K562 (cell line): ENCODE measurements around the gene TMIGD3. TPM values are rescaled to one million over a fixed set of nuclear protein-coding genes. Genes with fewer than 3 reads are reported as not detected.

ENCODE experiments used
- ATAC-seq: fragments of 200-7000 bp; cut with Tn5 transposase; 3 replicates; pipeline ENCODE4 v1.9.1; 2020; ENCODE audit warnings: moderate library complexity
- BruUV-seq: library from RNA; stranded (reverse); fragments of 400-500 nt; replicated peaks from 2 replicates; lab custom pipeline; 2021; lab: Mats Ljungman, UMichigan
- CTCF ChIA-PET: fragments of 300-600 bp; formaldehyde crosslinking; extraction: SDS; loops from one replicate; lab custom pipeline; 2021; ENCODE audit warnings: low intra/inter-chr PET ratio; lab: Yijun Ruan, JAX
- POLR2A ChIA-PET: fragments of 300-600, 350-650 bp; sonication (Branson Sonifier 250); formaldehyde crosslinking; extraction: SDS; loops from one replicate; lab custom pipeline; 2021; ENCODE audit warnings: antibody characterized with exemption, inconsistent platforms; lab: Yijun Ruan, JAX
- DNase-seq, 4 experiments: peaks; one replicate each; pipeline versions ENCODE4 v3.0.0 to v3.0.0-alpha.2; 2011 to 2018; ENCODE audit warnings: low spot score in 3 of 4, mixed read lengths in 3 of 4; ENCODE audit errors: extremely low read depth in 1 of 4
- FAIRE-seq: peaks from 2 replicates; lab custom pipeline; 2011; peaks lifted over from hg19 to GRCh38; lab: Jason Lieb, UNC
- H2AFZ ChIP-seq: 2 replicates; pipeline ENCODE4 v1.6.0; 2011; ENCODE audit warnings: low read depth, low read length, control low read depth, inconsistent platforms
- H3K27ac ChIP-seq: fragments of 200-600 bp; 3 replicates; pipeline ENCODE4 v1.8.0; 2011; ENCODE audit warnings: low read depth, mild to moderate bottlenecking, control low read depth, inconsistent platforms, low read length, moderate library complexity, mixed read lengths; ENCODE audit errors: extremely low read depth
- H3K27me3 ChIP-seq, 2 experiments: fragments of 300-600 bp in 1 of 2; 2 replicates in 1 of 2; 3 replicates in 1 of 2; pipeline versions ENCODE4 v1.6.0 to v1.8.0; 2011; ENCODE audit warnings: inconsistent platforms in 2 of 2, low read length in 2 of 2, mild to moderate bottlenecking in 1 of 2, mixed read lengths in 1 of 2, moderate library complexity in 1 of 2; ENCODE audit not compliant: control insufficient read depth in 2 of 2, insufficient read depth in 2 of 2
- H3K36me3 ChIP-seq: fragments of 300-600 bp; 3 replicates; pipeline ENCODE4 v1.8.0; 2011; ENCODE audit warnings: mild to moderate bottlenecking, low read length, inconsistent platforms; ENCODE audit not compliant: control insufficient read depth, insufficient read depth
- H3K4me1 ChIP-seq, 2 experiments: fragments of 200-600 bp in 1 of 2; replicated peaks in 1 of 2; 2 replicates in 1 of 2; 3 replicates in 1 of 2; pipeline versions ENCODE4 v1.5.1 to v1.8.0; 2011; ENCODE audit warnings: inconsistent platforms in 2 of 2, low read length in 2 of 2, mild to moderate bottlenecking in 1 of 2, mixed read lengths in 1 of 2, moderate library complexity in 1 of 2; ENCODE audit not compliant: control insufficient read depth in 2 of 2, insufficient read depth in 2 of 2
- H3K4me2 ChIP-seq: 2 replicates; pipeline ENCODE4 v1.6.1; 2011; ENCODE audit warnings: low read length, control low read depth, inconsistent platforms, mixed read lengths; ENCODE audit not compliant: insufficient read depth
- H3K4me3 ChIP-seq: fragments of 200-600 bp; sonication (generic), shearing (Covaris generic); 2 replicates; pipeline ENCODE4 v1.5.1; 2016; ENCODE audit warnings: control low read depth, inconsistent platforms
- H3K79me2 ChIP-seq: fragments of 200-600 bp; 3 replicates; pipeline ENCODE4 v1.8.0; 2011; ENCODE audit warnings: low read length, inconsistent platforms; ENCODE audit not compliant: control insufficient read depth, insufficient read depth
- H3K9ac ChIP-seq, 2 experiments: 2 replicates each; pipeline versions ENCODE4 v1.6.0 to v1.6.1; 2011; ENCODE audit warnings: low read depth in 2 of 2, low read length in 2 of 2, control low read depth in 1 of 2, inconsistent platforms in 1 of 2, mild to moderate bottlenecking in 1 of 2, mixed read lengths in 1 of 2; ENCODE audit not compliant: insufficient read depth in 1 of 2
- H3K9me1 ChIP-seq: one replicate; pipeline ENCODE4 v1.6.0; 2011; ENCODE audit warnings: inconsistent platforms, mild to moderate bottlenecking, low read length, moderate library complexity; ENCODE audit not compliant: control insufficient read depth, insufficient read depth
- H3K9me3 ChIP-seq: replicated peaks from 2 replicates; pipeline ENCODE4 v1.5.1; 2011; ENCODE audit warnings: low read depth, low read length, inconsistent platforms; ENCODE audit not compliant: control insufficient read depth, insufficient read depth
- H4K20me1 ChIP-seq: replicated peaks from 2 replicates; pipeline ENCODE4 v1.6.1; 2011; ENCODE audit warnings: low read length, inconsistent platforms, mixed read lengths; ENCODE audit not compliant: control insufficient read depth, insufficient read depth
- BRF1 ChIP-seq: IDR thresholded peaks from 3 replicates; pipeline ENCODE4 v1.6.1; 2011; ENCODE audit warnings: borderline replicate concordance, mild to moderate bottlenecking; ENCODE audit not compliant: insufficient read length; ENCODE audit errors: extremely low read depth
- E4F1 ChIP-seq: fragments of 250-450 bp; sonication (Bioruptor Pico); IDR thresholded peaks from 2 replicates; pipeline ENCODE4 v1.5.0; 2021; ENCODE audit warnings: mild to moderate bottlenecking, borderline replicate concordance
- KDM2B ChIP-seq: fragments of 250-450 bp; sonication (Bioruptor Pico); IDR thresholded peaks from 2 replicates; pipeline ENCODE4 v1.8.0; 2021; ENCODE audit warnings: mild to moderate bottlenecking, moderate library complexity
- MTA3 ChIP-seq: fragments of 450-650 bp; formaldehyde crosslinking; IDR thresholded peaks from 2 replicates; pipeline ENCODE4 v1.6.1; 2017; ENCODE audit warnings: mild to moderate bottlenecking, borderline replicate concordance
- TAF7 ChIP-seq: fragments of 450-650 bp; IDR thresholded peaks from 2 replicates; pipeline ENCODE4 v1.6.1; 2016; ENCODE audit warnings: missing genetic modification characterization, missing compliant biosample characterization
- TFAP4 ChIP-seq: sonication (generic); formaldehyde crosslinking; IDR thresholded peaks from 2 replicates; pipeline ENCODE4 v1.8.0; 2022; ENCODE audit warnings: missing genetic modification reagents, mild to moderate bottlenecking, moderate library complexity, borderline replicate concordance
- ZBTB40 ChIP-seq, 2 experiments: fragments of 450-650 bp in 1 of 2; sonication (generic) in 1 of 2; formaldehyde crosslinking in 1 of 2; IDR thresholded peaks; 2 replicates each; pipeline versions ENCODE4 v1.7.1 to v1.9.0; 2016 to 2022; ENCODE audit warnings: inconsistent platforms in 1 of 2, mild to moderate bottlenecking in 1 of 2, missing genetic modification reagents in 1 of 2
- ZNF282 ChIP-seq: sonication (generic); formaldehyde crosslinking; IDR thresholded peaks from 2 replicates; pipeline ENCODE4 v1.8.1; 2023; ENCODE audit warnings: missing genetic modification reagents
- WGBS: fragments of 100-300 bp; shearing (Covaris generic); methylation state at CpG from one replicate; pipeline ENCODE4 v1.1.6; 2016; ENCODE audit warnings: low coverage, mixed read lengths; ENCODE audit not compliant: insufficient coverage; ENCODE audit errors: missing lambda C conversion rate; 5-methylcytosine and 5-hydroxymethylcytosine counted together
- in situ Hi-C: fragments of 300-500 bp; cut with MboI; formaldehyde crosslinking; loops from 4 replicates; pipeline ENCODE4 v1.15.0; 2018; ENCODE audit warnings: inconsistent platforms, mixed read lengths
- intact Hi-C: fragments of 100-400 bp; cut with micrococcal nuclease; formaldehyde crosslinking; loops from 2 replicates; pipeline ENCODE4 v1.14.2; 2022
- polyA plus RNA-seq, 8 experiments: library from polyadenylated mRNA; depleted of rRNA in 4 of 8; stranded (reverse) in 5 of 8; unstranded in 3 of 8; fragments of >200 nt; fragmentation: Nextera tagmentation in 2 of 8; fragmentation: Illumina TruSeq in 1 of 8; extraction: Ambion mirVana in 2 of 8; extraction: Trizol in 1 of 8; gene quantifications; 2 replicates each; pipeline versions ENCODE4 v1.2.1 to v1.2.3, GENCODE V29; 2011 to 2014; ENCODE audit warnings: inconsistent platforms in 1 of 8, missing spikeins in 1 of 8
- total RNA-seq, 7 experiments: library from RNA; depleted of rRNA in 6 of 7; stranded (reverse); fragments of >200 nt in 6 of 7; fragmentation: Illumina TruSeq in 2 of 7; extraction: Trizol in 2 of 7; gene quantifications; 2 replicates each; pipeline versions ENCODE4 v1.2.1 to v1.2.3, GENCODE V29; 2011 to 2021; ENCODE audit warnings: low replicate concordance in 1 of 7

The TMIGD3 gene
- total and polyA plus RNA-seq, 9 of the 15 experiments (the other 6 are each of a cell fraction or from before 2014, with no cell fraction given), result 0.11 to 0.13 (median 0.11) TPM; not detected in 6

- TF ChIP-seq TFAP4 (CRISPR knock-in tag) (no peak), BRF1 (no peak), TAF7 (tag) (no peak), E4F1 (CRISPR knock-in tag) (no peak)
Measured at GRCh38 chr1:111450185-111450584, 53.2 kb downstream of the TMIGD3 start (continued).

- FAIRE-seq, result no peak
- intact Hi-C loops, result no loop called here
- TF ChIP-seq ZNF282 (CRISPR knock-in tag) (no peak), KDM2B (CRISPR knock-in tag) (no peak), ZBTB40 (IDR thresholded peaks at IDR 0.05) (0 out of 2 replicates have a peak, but pooled peaks have one; percentile 51), ZBTB40 (CRISPR knock-in tag; IDR thresholded peaks at IDR 0.05) (0 out of 2 replicates have a peak, but pooled peaks have one; percentile 34), MTA3 (peak; percentile 34)
Measured at GRCh38 chr1:111449703-111450017, 53.8 kb downstream of the TMIGD3 start.

More at GRCh38 chr1:111449703-111450017, 53.8 kb downstream of the TMIGD3 start:
- WGBS, result 2% methylated on average over 8 of the region's 8 CpGs
- no peaks in the 10 kb centered on the region for H3K27me3 ChIP-seq
- H4K20me1 ChIP-seq, result no peaks in the 10 kb centered on the region
- H3K79me2 ChIP-seq, result peaks cover 91% of the 10 kb centered on the region
- peak overlapping the region; percentile 99 for H3K4me2 ChIP-seq
- peak overlapping the region; percentile 98 to 99 for H3K9ac ChIP-seq
- ChIA-PET POLR2A (interaction anchor here (1.0 to 5.4 kb wide), 6 partner anchors 11 to 195 kb away, joined by 3 to 40 read pairs (median 4); no protein-coding TSS in a partner anchor), CTCF (no interaction called here)
- ATAC-seq (no peak), DNase-seq (no peak)
- peaks cover 82% of the 10 kb centered on the region for H3K36me3 ChIP-seq
- H3K4me3 ChIP-seq, result peak overlapping the region; percentile 76
- H3K9me3 ChIP-seq, result no peaks in the 10 kb centered on the region
- H3K27ac ChIP-seq, result peak overlapping the region; percentile 95
- in situ Hi-C loops, result no loop called here
- H3K4me1 ChIP-seq, result peaks cover 13 to 28% of the 10 kb centered on the region in 2 experiments
- peak overlapping the region; percentile 89 for H2AFZ ChIP-seq
- H3K9me1 ChIP-seq, result no peaks in the 10 kb centered on the region
- no TSS peak for BruUV-seq
